PC-3 (cell line): ENCODE measurements around the gene LTBP3.

ENCODE experiments used
- CTCF ChIP-seq: fragments of 300-600 bp; sonication (generic); conservative IDR thresholded peaks from 2 replicates; pipeline ENCODE4 v1.5.1; 2017; ENCODE audit warnings: antibody characterized with exemption, low read depth, mild to moderate bottlenecking, low read length
- EZH2phosphoT487 ChIP-seq: fragments of 300-600 bp; sonication (generic); IDR thresholded peaks from 2 replicates; pipeline ENCODE4 v1.6.1; 2018; ENCODE audit warnings: mild to moderate bottlenecking, antibody characterized with exemption, low read length, borderline replicate concordance

DNA sequence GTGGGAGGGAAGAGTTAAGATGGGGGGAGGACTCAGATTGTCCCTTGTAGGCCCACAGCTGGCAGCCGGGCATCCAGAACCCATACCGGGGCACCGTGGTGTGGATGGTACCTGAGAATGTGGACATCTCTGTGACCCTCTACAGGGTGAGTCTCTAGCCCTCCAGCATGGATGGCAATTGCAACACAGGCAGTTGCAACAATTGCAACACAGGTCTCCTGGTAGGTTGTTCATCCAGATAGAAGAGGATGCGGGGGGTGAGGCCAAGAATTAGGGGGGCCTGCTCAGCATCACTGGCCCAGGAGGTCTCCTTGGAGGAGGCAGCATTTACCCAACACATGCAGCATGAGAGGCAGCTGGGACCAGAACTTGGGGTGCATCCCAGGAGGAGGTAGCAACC lies 21.1 kb upstream of the LTBP3 start:
- TF ChIP-seq EZH2phosphoT487 (no peak), CTCF (no peak)
